ENCODE data around the gene PATE3. TPM values are rescaled to one million over a fixed set of nuclear protein-coding genes. Genes with fewer than 3 reads are reported as not detected.

PATE3 gene
- total and polyA plus RNA-seq, 3 experiments from 2014 or later: not detected

GRCh38 chr11:125768336-125769046, 19.4 kb upstream of the PATE3 start:
- Histone ChIP-seq H3K27ac (ENCODE audit: low read depth, low read length) (no peak overlapping the region), H3K36me3 (ENCODE audit: insufficient read depth, low read length) (no peaks in the 10 kb centered on the region), H3K4me3 (ENCODE audit: low read length) (no peak overlapping the region), H3K9me3 (ENCODE audit: low read length) (no peaks in the 10 kb centered on the region), H3K27me3 (ENCODE audit: insufficient read depth, low read length, poor library complexity, severe bottlenecking) (no peaks in the 10 kb centered on the region), H3K4me1 (ENCODE audit: insufficient read depth, low read length) (no peaks in the 10 kb centered on the region)
- Mint-ChIP-seq H3K27ac (no peak overlapping the region), H3K4me3 (no peak overlapping the region), H3K27me3 (peaks cover 23 to 42% of the 10 kb centered on the region in 2 donors), H3K36me3 (no peaks in the 10 kb centered on the region), H3K4me1 (no peaks in the 10 kb centered on the region), H3K9me3 (no peaks in the 10 kb centered on the region)
- POLR2A ChIA-PET: no interaction called here
- DNase-seq: no peak
- CTCF ChIA-PET: no interaction called here

- Mint-ChIP-seq H3K36me3 (no peaks in the 10 kb centered on the region), H3K4me3 (no peak overlapping the region), H3K27ac (no peak overlapping the region), H3K4me1 (no peaks in the 10 kb centered on the region), H3K27me3 (peaks cover 16 to 23% of the 10 kb centered on the region in 2 donors), H3K9me3 (no peaks in the 10 kb centered on the region)
- ChIA-PET CTCF (no interaction called here), POLR2A (no interaction called here)
- Histone ChIP-seq H3K4me1 (ENCODE audit: insufficient read depth, low read length) (no peaks in the 10 kb centered on the region), H3K27me3 (ENCODE audit: insufficient read depth, low read length, poor library complexity, severe bottlenecking) (no peaks in the 10 kb centered on the region), H3K9me3 (ENCODE audit: low read length) (no peaks in the 10 kb centered on the region), H3K36me3 (ENCODE audit: insufficient read depth, low read length) (no peaks in the 10 kb centered on the region), H3K27ac (ENCODE audit: low read depth, low read length) (no peak overlapping the region), H3K4me3 (ENCODE audit: low read length) (no peak overlapping the region)
- DNase-seq: no peak
Observed at GRCh38 chr11:125770583-125770982, 17.3 kb upstream of the PATE3 start.

- H3K4me3 ChIP-seq (ENCODE audit: low read length): no peak overlapping the region
- H3K36me3 ChIP-seq (ENCODE audit: insufficient read depth, low read length): no peaks in the 10 kb centered on the region
- no peaks in the 10 kb centered on the region for H3K27me3 ChIP-seq (ENCODE audit: insufficient read depth, low read length, poor library complexity, severe bottlenecking)
- H3K36me3 Mint-ChIP-seq: no peaks in the 10 kb centered on the region
- H3K9me3 Mint-ChIP-seq: no peaks in the 10 kb centered on the region
- peaks cover 13 to 27% of the 10 kb centered on the region in 2 donors for H3K27me3 Mint-ChIP-seq
- H3K27ac ChIP-seq (ENCODE audit: low read depth, low read length): no peak overlapping the region
- H3K27ac Mint-ChIP-seq: no peak overlapping the region
- H3K4me1 ChIP-seq (ENCODE audit: insufficient read depth, low read length): no peaks in the 10 kb centered on the region
- POLR2A ChIA-PET: no interaction called here
- no peak overlapping the region for H3K4me3 Mint-ChIP-seq
- no peak for DNase-seq
- H3K9me3 ChIP-seq (ENCODE audit: low read length): no peaks in the 10 kb centered on the region
- CTCF ChIA-PET: no interaction called here
- no peaks in the 10 kb centered on the region for H3K4me1 Mint-ChIP-seq
Observed at GRCh38 chr11:125772834-125773505, 15.0 kb upstream of the PATE3 start.

GRCh38 chr11:125773516-125773915, 14.4 kb upstream of the PATE3 start:
- H3K27me3 ChIP-seq (ENCODE audit: insufficient read depth, low read length, poor library complexity, severe bottlenecking): no peaks in the 10 kb centered on the region
- no peak for DNase-seq
- no peak overlapping the region for H3K27ac Mint-ChIP-seq
- ChIA-PET POLR2A (no interaction called here), CTCF (no interaction called here)
- H3K27me3 Mint-ChIP-seq: peaks cover 13 to 28% of the 10 kb centered on the region in 2 donors
- no peaks in the 10 kb centered on the region for H3K4me1 ChIP-seq (ENCODE audit: insufficient read depth, low read length)
- H3K9me3 Mint-ChIP-seq: no peaks in the 10 kb centered on the region
- H3K4me3 Mint-ChIP-seq: no peak overlapping the region
- no peaks in the 10 kb centered on the region for H3K36me3 ChIP-seq (ENCODE audit: insufficient read depth, low read length)
- no peaks in the 10 kb centered on the region for H3K9me3 ChIP-seq (ENCODE audit: low read length)
- H3K27ac ChIP-seq (ENCODE audit: low read depth, low read length): no peak overlapping the region
- no peak overlapping the region for H3K4me3 ChIP-seq (ENCODE audit: low read length)
- H3K36me3 Mint-ChIP-seq: no peaks in the 10 kb centered on the region
- no peaks in the 10 kb centered on the region for H3K4me1 Mint-ChIP-seq

GRCh38 chr11:125777309-125777708, 10.6 kb upstream of the PATE3 start:
- peaks cover 7 to 27% of the 10 kb centered on the region in 2 donors for H3K27me3 Mint-ChIP-seq
- Histone ChIP-seq H3K9me3 (ENCODE audit: low read length) (no peaks in the 10 kb centered on the region), H3K27ac (ENCODE audit: low read depth, low read length) (no peak overlapping the region), H3K4me3 (ENCODE audit: low read length) (no peak overlapping the region), H3K4me1 (ENCODE audit: insufficient read depth, low read length) (no peaks in the 10 kb centered on the region), H3K27me3 (ENCODE audit: insufficient read depth, low read length, poor library complexity, severe bottlenecking) (no peaks in the 10 kb centered on the region), H3K36me3 (ENCODE audit: insufficient read depth, low read length) (no peaks in the 10 kb centered on the region)
- no peaks in the 10 kb centered on the region for H3K36me3 Mint-ChIP-seq
- H3K27ac Mint-ChIP-seq: no peak overlapping the region
- ChIA-PET CTCF (no interaction called here), POLR2A (no interaction called here)
- H3K4me1 Mint-ChIP-seq: no peaks in the 10 kb centered on the region
- no peak for DNase-seq
- no peak overlapping the region for H3K4me3 Mint-ChIP-seq
- H3K9me3 Mint-ChIP-seq: peaks cover 0 to 2% (median 0%) of the 10 kb centered on the region in 5 donors

GRCh38 chr11:125778728-125779127, 9.2 kb upstream of the PATE3 start, which contains the start of gene PATE2:
PATE2 (minus strand) TSS chr11:125778828; CDS start chr11:125778773, 55 bp downstream.
- H3K9me3 Mint-ChIP-seq: peaks cover 0 to 6% (median 0%) of the 10 kb centered on the region in 5 donors
- ChIA-PET CTCF (no interaction called here), POLR2A (no interaction called here)
- peak within 1 kb of the TSS in 1 of 8 donors; percentile 81 for H3K27ac Mint-ChIP-seq
- H3K9me3 ChIP-seq (ENCODE audit: low read length): no peaks in the 10 kb centered on the region
- no peak for DNase-seq
- no peaks in the 10 kb centered on the region for H3K36me3 Mint-ChIP-seq
- no peaks in the 10 kb centered on the region for H3K4me1 ChIP-seq (ENCODE audit: insufficient read depth, low read length)
- no peaks in the 10 kb centered on the region for H3K4me1 Mint-ChIP-seq
- no peak within 1 kb of the TSS for H3K4me3 ChIP-seq (ENCODE audit: low read length)
- H3K27me3 Mint-ChIP-seq: peaks cover 3 to 24% of the 10 kb centered on the region in 2 donors
- no peak within 1 kb of the TSS for H3K27ac ChIP-seq (ENCODE audit: low read depth, low read length)
- H3K27me3 ChIP-seq (ENCODE audit: insufficient read depth, low read length, poor library complexity, severe bottlenecking): no peaks in the 10 kb centered on the region
- H3K4me3 Mint-ChIP-seq: no peak within 1 kb of the TSS
- no peaks in the 10 kb centered on the region for H3K36me3 ChIP-seq (ENCODE audit: insufficient read depth, low read length)

GRCh38 chr11:125784678-125785077, 3.2 kb upstream of the PATE3 start:
- Mint-ChIP-seq H3K9me3 (peaks cover 0 to 9% (median 4%) of the 10 kb centered on the region in 5 donors), H3K27ac (no peak overlapping the region), H3K4me3 (no peak overlapping the region), H3K36me3 (no peaks in the 10 kb centered on the region), H3K4me1 (no peaks in the 10 kb centered on the region), H3K27me3 (peaks cover 2 to 6% of the 10 kb centered on the region in 2 donors)
- no peaks in the 10 kb centered on the region for H3K36me3 ChIP-seq (ENCODE audit: insufficient read depth, low read length)
- no peak overlapping the region for H3K27ac ChIP-seq (ENCODE audit: low read depth, low read length)
- H3K4me1 ChIP-seq (ENCODE audit: insufficient read depth, low read length): no peaks in the 10 kb centered on the region
- CTCF ChIA-PET: no interaction called here
- H3K4me3 ChIP-seq (ENCODE audit: low read length): no peak overlapping the region
- POLR2A ChIA-PET: no interaction called here
- no peaks in the 10 kb centered on the region for H3K27me3 ChIP-seq (ENCODE audit: insufficient read depth, low read length, poor library complexity, severe bottlenecking)
- DNase-seq: no peak
- H3K9me3 ChIP-seq (ENCODE audit: low read length): no peaks in the 10 kb centered on the region

- H3K27me3 ChIP-seq (ENCODE audit: insufficient read depth, low read length, poor library complexity, severe bottlenecking): no peaks in the 10 kb centered on the region
- ChIA-PET CTCF (no interaction called here), POLR2A (no interaction called here)
- DNase-seq: no peak
- H3K9me3 Mint-ChIP-seq: peaks cover 10 to 15% (median 13%) of the 10 kb centered on the region in 5 donors
- no peak overlapping the region for H3K4me3 Mint-ChIP-seq
- no peaks in the 10 kb centered on the region for H3K4me1 Mint-ChIP-seq
- H3K27me3 Mint-ChIP-seq: peaks cover 0 to 4% of the 10 kb centered on the region in 2 donors
- H3K4me3 ChIP-seq (ENCODE audit: low read length): no peak overlapping the region
- no peaks in the 10 kb centered on the region for H3K4me1 ChIP-seq (ENCODE audit: insufficient read depth, low read length)
- no peaks in the 10 kb centered on the region for H3K36me3 Mint-ChIP-seq
- H3K27ac ChIP-seq (ENCODE audit: low read depth, low read length): no peak overlapping the region
- H3K27ac Mint-ChIP-seq: no peak overlapping the region
- no peaks in the 10 kb centered on the region for H3K36me3 ChIP-seq (ENCODE audit: insufficient read depth, low read length)
- H3K9me3 ChIP-seq (ENCODE audit: low read length): no peaks in the 10 kb centered on the region
Observed at GRCh38 chr11:125790825-125791224, 2.9 kb downstream of the PATE3 start.
